ENCODE data around the gene TGFBR3L. TPM values are rescaled to one million over a fixed set of nuclear protein-coding genes. Genes with fewer than 3 reads are reported as not detected.

TGFBR3L gene
- total and polyA plus RNA-seq, 2 of the 8 experiments (the other 6 are each of a cell fraction or from before 2014, with no cell fraction given): 3.1 to 3.7 TPM

DNA sequence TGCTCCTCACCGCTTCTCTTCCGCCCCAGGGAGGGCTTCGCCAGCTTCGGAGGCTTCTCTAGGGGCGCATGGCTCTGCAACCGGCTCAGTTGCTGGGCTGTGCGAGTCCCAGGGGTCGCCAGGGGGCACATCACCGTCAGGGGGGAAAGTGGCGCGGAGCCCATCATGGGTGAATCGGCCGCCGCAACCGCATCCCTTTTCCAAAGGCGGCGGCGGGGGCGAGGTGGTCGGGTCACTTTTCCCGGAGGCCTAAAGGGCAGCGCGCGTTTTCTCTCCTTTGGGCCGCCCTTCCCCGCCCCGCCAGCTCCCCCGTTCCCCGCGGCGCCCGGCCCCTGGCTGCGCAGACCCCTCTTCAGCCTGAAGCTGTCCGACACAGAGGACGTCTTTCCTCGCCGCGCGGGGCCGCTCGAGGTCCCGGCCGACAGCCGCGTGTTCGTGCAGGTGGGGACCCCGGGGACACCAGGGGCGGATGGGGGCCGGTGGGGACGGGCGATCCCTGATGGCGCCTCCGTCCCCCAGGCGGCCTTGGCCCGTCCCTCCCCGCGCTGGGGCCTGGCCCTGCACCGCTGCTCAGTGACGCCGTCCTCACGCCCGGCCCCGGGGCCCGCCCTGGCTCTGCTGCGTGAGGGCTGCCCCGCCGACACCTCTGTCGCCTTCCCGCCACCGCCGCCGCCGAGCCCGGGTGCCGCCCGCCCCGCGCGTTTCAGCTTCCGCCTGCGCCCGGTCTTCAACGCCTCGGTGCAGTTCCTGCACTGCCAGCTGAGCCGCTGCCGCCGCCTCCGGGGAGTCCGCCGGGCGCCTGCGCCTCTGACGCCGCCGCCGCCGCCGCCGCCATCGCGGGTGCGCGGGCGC, 1.7 kb downstream of the TGFBR3L start:
- no peak overlapping the region for H2BK5ac ChIP-seq (ENCODE audit: low read depth, low read length)
- H2BK15ac ChIP-seq (ENCODE audit: low read length): no peak overlapping the region
- peak overlapping the region; percentile 86 to 94 for H3K4me2 ChIP-seq (ENCODE audit: insufficient read depth in 1 of 2, low read depth in 2 of 2, low read length in 2 of 2)
- H3K79me1 ChIP-seq (ENCODE audit: low read depth, low read length): no peaks in the 10 kb centered on the region
- peaks cover 5 to 7% of the 10 kb centered on the region in 2 experiments for H4K20me1 ChIP-seq (replicated peaks in 1 of 2; ENCODE audit: control insufficient read depth in 1 of 2, insufficient read depth in 2 of 2, low read length in 2 of 2)
- H4K91ac ChIP-seq (replicated peaks; ENCODE audit: insufficient read length, low read length): peak overlapping the region; percentile 3
- H3K23me2 ChIP-seq (ENCODE audit: low read depth, low read length): peaks cover 21% of the 10 kb centered on the region
- H3K9ac ChIP-seq (replicated peaks in 1 of 4; ENCODE audit: extremely low read depth in 1 of 4, low read depth in 3 of 4, low read length in 3 of 4): no peak overlapping the region
- H3K23ac ChIP-seq (ENCODE audit: insufficient read length): no peak overlapping the region
- H2AK5ac ChIP-seq (ENCODE audit: low read depth, low read length): 0 out of 2 replicates have a peak overlapping the region, but pooled peaks have one; percentile 11
- H3K27me3 ChIP-seq (replicated peaks in 1 of 4; ENCODE audit: control insufficient read depth in 3 of 4, extremely low read depth in 1 of 4, insufficient read depth in 3 of 4, low read length in 3 of 4): peaks cover 17 to 45% (median 39%) of the 10 kb centered on the region in 4 experiments; a peak in 6 of 7 replicates
- no peak overlapping the region for H3K27ac ChIP-seq (ENCODE audit: low read depth, low read length)
- peaks cover 0 to 19% (median 10%) of the 10 kb centered on the region in 4 experiments; a peak in 5 of 7 replicates for H3K4me1 ChIP-seq (replicated peaks in 1 of 4; ENCODE audit: control insufficient read depth in 3 of 4, insufficient read depth in 4 of 4, low read length in 3 of 4)
- ChIA-PET CTCF (ENCODE audit: partially characterized antibody) (interaction anchor here (0.6 to 9.0 kb wide), 19 partner anchors 8 to 239 kb away, joined by 3 to 112 read pairs (median 5); partner anchors contain the start of genes LRRC8E, MAP2K7, PRR36 and TIMM44), POLR2A (ENCODE audit: partially characterized antibody) (interaction anchor here (0.5 to 10.6 kb wide), 19 partner anchors 8 to 284 kb away, joined by 3 to 106 read pairs (median 4); partner anchors contain the start of genes CTXN1, LRRC8E, MAP2K7 and PRR36)
- H3K14ac ChIP-seq (ENCODE audit: insufficient read length): no peak overlapping the region
- H4K5ac ChIP-seq (ENCODE audit: insufficient read length, low read depth, low read length): no peak overlapping the region
- H3K9me3 ChIP-seq (ENCODE audit: insufficient read depth in 2 of 2, low read depth in 1 of 2, low read length in 1 of 2): no peaks in the 10 kb centered on the region
- DNase-seq (ENCODE audit: low read depth in 1 of 2, low spot score in 2 of 2): peak in 1 of 2 experiments; percentile 80
- peak overlapping the region; percentile 32 for H3K18ac ChIP-seq (ENCODE audit: extremely low read depth, low read length)
- H2BK20ac ChIP-seq (ENCODE audit: low read length): no peak overlapping the region
- H3K4ac ChIP-seq (replicated peaks; ENCODE audit: insufficient read length, low read depth, low read length): no peak overlapping the region
- H2AFZ ChIP-seq (ENCODE audit: low read length): no peak overlapping the region
- no peak overlapping the region; the same call in 1 of the 2 replicates for H4K8ac ChIP-seq (ENCODE audit: extremely low read depth, insufficient read depth, low read length)
- peaks cover 4 to 14% (median 6%) of the 10 kb centered on the region in 4 experiments; a peak in 4 of 8 replicates for H3K36me3 ChIP-seq (ENCODE audit: control insufficient read depth in 2 of 4, insufficient read depth in 4 of 4, low read length in 3 of 4)
- FAIRE-seq: no peak
- H2BK12ac ChIP-seq (ENCODE audit: low read depth, low read length): no peak overlapping the region
- H3K79me2 ChIP-seq (ENCODE audit: control insufficient read depth in 1 of 2, insufficient read depth in 2 of 2, low read length in 2 of 2): no peaks in the 10 kb centered on the region
- H3K56ac ChIP-seq (replicated peaks; ENCODE audit: insufficient read length, low read depth, low read length): no peak overlapping the region
- no peak overlapping the region for H2BK120ac ChIP-seq (replicated peaks; ENCODE audit: low read depth, low read length)
- H3K4me3 ChIP-seq (ENCODE audit: extremely low read depth in 1 of 4, insufficient read depth in 2 of 4, low read depth in 3 of 4, low read length in 4 of 4): peak overlapping the region; percentile 30 to 64 (median 39)
- 4% methylated on average over 28 of the region's 104 CpGs; no CpG with 5 or more reads in 1 of the 2 experiments for WGBS, 2 experiments (ENCODE audit: extremely low coverage in 1 of 2, insufficient coverage in 1 of 2, insufficient read length in 1 of 2, insufficient replicate concordance in 2 of 2, low coverage in 1 of 2, low lambda C conversion rate in 2 of 2, missing lambda C conversion rate in 1 of 2)
- TF ChIP-seq RFX5 (IDR thresholded peaks at IDR 0.05; ENCODE audit: borderline replicate concordance, low read depth, low read length) (no peak), EZH2 (IDR thresholded peaks at IDR 0.05; ENCODE audit: low read depth, low read length, severe bottlenecking) (peak; percentile 43), GABPA (IDR thresholded peaks at IDR 0.05; ENCODE audit: borderline replicate concordance, insufficient read depth, low read length) (peak; percentile 64; the same call in 1 of the 2 replicates), TBP (IDR thresholded peaks at IDR 0.05; ENCODE audit: low read depth, low read length) (peak; percentile 89), MAX (IDR thresholded peaks at IDR 0.05) (peak; percentile 29; the same call in 1 of the 2 replicates)

Measured in H1 (cell line).